ENCODE results near the gene LRP6.
"Not testable (repeated sequence)": the region's sequence is repeated elsewhere in the genome, so short reads cannot be mapped to it uniquely, and the experiment has no call there.

The LRP6 gene

DNA sequence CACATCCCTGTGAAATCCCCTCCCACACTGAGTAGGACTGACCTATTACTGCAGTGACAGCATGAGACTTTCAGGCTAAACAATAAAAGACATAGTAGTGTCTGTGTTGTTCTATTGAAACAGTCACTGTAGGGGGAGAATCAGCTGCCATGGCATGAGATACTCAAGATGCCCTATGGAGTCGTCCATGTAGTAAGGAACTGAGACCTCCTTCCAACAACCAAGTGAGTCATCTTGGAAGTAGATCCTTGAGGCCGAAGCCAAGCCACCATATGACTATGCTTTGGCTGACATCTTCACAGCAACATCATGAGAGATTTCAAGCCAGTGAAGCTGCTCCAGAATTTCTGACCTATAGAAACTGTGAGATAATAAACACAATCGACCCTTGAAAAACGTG is 12.1 kb upstream of the LRP6 start:
- Mint-ChIP-seq H3K27ac (no peak overlapping the region), H3K9me3 (peaks cover 7% of the 10 kb centered on the region), H3K4me1 (no peaks in the 10 kb centered on the region), H3K4me3 (no peak overlapping the region), H3K36me3 (peaks cover 2% of the 10 kb centered on the region), H3K27me3 (peaks cover 18% of the 10 kb centered on the region)
- ATAC-seq (ENCODE audit: low read depth) = no peak
- no peak for DNase-seq (ENCODE audit: low spot score in 2 of 2)

DNA sequence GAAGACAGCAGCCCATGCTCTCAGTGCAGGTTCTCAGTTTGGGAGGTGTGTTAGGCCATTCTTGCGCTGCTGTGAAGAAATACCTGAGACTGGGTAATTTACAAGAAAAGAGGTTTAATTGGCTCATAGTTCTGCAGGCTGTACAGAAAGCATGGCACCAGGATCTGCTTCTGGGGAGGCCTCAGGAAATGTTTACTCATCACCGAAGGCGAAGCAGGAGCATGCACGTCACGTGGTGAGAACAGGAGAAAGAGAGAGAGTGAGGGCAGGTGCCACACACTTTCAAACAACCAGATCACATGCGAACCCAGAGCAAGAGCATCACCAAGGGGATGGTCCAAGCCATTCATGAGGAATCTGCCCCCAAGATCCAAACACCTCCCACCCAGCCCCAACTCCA is 9.0 kb upstream of the LRP6 start:
- no peak for ATAC-seq (ENCODE audit: low read depth)
- Mint-ChIP-seq H3K9me3 (peaks cover 7% of the 10 kb centered on the region), H3K27me3 (peaks cover 7% of the 10 kb centered on the region), H3K36me3 (peaks cover 2% of the 10 kb centered on the region), H3K27ac (no peak overlapping the region), H3K4me1 (no peaks in the 10 kb centered on the region), H3K4me3 (no peak overlapping the region)
- DNase-seq (ENCODE audit: low spot score in 2 of 2) = no peak

DNA sequence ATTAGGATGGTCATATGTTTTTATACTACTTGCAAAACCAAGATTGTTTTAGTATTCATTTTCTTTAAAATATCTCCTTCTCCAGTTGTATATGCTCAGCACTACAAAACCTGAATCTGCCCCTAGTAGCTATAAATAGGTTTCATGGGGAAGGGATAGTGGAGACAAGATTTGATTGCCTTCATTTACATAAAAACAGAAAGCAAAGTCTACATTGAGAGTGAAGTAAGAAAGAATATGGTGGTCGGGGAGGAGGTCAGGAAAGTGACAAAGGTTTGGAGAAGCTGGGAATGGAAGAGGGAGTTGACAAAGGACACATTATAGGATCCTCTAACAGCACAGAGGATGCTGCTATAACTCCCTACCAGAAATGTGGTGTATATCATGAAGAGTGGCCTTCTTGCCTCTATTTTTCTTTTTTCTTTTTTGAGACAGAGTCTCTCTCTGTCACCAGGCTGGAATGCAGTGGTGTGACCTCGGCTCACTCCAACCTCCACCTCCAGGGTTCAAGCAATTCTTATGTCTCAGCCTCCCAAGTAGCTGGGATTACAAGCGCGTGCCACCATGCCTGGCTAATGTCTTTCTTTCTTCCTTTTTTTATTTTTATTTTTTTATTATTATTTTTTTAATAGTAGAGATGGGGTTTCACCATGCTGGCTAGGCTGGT is 6.6 kb upstream of the LRP6 start:
- Mint-ChIP-seq H3K27ac (no peak overlapping the region), H3K4me1 (no peaks in the 10 kb centered on the region), H3K9me3 (peaks cover 7% of the 10 kb centered on the region), H3K36me3 (peaks cover 2% of the 10 kb centered on the region), H3K27me3 (peaks cover 3% of the 10 kb centered on the region), H3K4me3 (no peak overlapping the region)
- ATAC-seq (ENCODE audit: low read depth) = no peak
- DNase-seq (ENCODE audit: low spot score in 2 of 2) = no peak

DNA sequence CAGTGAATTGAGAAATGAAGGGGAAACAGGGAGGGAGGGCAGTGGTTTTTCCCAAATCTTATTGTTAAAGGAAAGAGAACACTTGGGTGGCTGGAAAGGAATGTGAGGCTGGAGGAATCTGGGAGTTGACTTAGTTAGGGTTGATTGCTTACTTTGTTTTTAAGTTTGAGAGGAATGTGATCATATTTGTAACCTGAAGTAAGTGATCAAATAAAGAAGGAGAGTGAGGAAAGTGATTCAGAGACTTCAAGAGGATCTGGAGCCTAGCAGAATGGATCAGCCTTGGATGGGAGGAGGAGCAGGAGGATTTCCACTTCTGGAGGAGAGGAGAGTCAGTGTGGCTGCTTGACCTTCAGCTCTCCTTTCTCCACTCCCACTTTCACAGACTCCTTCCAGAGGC is 6.0 kb upstream of the LRP6 start:
- ATAC-seq (ENCODE audit: low read depth) (no peak), DNase-seq (ENCODE audit: low spot score in 2 of 2) (no peak)
- Mint-ChIP-seq H3K27me3 (peaks cover 6% of the 10 kb centered on the region), H3K27ac (no peak overlapping the region), H3K36me3 (peaks cover 2% of the 10 kb centered on the region), H3K4me3 (no peak overlapping the region), H3K4me1 (no peaks in the 10 kb centered on the region), H3K9me3 (peaks cover 6% of the 10 kb centered on the region)

DNA sequence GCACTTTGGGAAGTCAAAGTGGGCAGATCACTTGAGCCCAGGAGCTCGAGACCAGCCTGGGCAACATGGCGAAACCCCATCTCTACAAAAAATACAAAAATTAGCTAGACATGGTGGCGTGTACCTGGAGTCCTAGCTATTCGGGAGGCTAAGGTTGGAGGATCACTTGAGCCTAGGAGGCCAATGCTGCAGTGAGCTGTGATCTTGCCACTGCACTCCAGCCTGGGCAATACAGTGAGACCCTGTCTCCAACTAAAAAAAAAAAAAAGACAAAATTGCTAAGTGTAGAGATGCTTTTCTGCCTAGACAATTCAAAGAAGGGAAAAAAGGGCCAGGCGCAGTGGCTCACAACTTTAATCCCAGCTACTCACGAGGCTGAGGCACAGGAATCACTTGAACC is 3.4 kb upstream of the LRP6 start:
- H3K27ac Mint-ChIP-seq = no peak overlapping the region
- H3K4me3 Mint-ChIP-seq = no peak overlapping the region
- no peak for ATAC-seq (ENCODE audit: low read depth)

DNA sequence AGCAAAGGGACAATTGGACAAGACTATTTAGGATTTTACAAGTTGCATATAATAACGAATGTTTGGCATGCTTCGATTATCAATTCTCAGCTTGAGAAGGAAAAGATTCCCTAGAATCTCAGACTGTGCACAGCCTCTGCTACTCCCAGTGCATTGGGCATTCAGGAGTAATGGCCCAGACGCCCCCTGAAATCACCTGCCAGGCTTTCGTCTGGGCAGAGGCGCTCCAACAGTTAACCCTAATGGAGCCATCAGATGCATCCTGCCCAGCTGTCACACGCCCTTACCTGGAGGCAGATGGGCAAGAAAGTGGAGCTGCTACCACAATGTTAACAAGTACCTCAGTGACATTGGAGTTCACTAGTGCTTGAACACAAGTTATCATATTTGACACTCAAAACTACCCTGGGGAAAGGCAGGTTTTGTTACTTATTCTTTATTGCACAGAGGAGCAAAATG is 927 bp upstream of the LRP6 start:
- H3K36me3 Mint-ChIP-seq = no peaks in the 10 kb centered on the region
- H3K4me3 Mint-ChIP-seq = peak overlapping the region; percentile 91
- H3K4me1 Mint-ChIP-seq = peaks cover 16% of the 10 kb centered on the region
- peaks cover 18% of the 10 kb centered on the region for H3K27me3 Mint-ChIP-seq
- no peak for ATAC-seq (ENCODE audit: low read depth)
- no peak for DNase-seq (ENCODE audit: low spot score in 2 of 2)
- no peaks in the 10 kb centered on the region for H3K9me3 Mint-ChIP-seq
- no peak overlapping the region for H3K27ac Mint-ChIP-seq

More for the DNA sequence above, 3.4 kb upstream of the LRP6 start:
- Mint-ChIP-seq H3K36me3 (no peaks in the 10 kb centered on the region), H3K27me3 (peaks cover 11% of the 10 kb centered on the region), H3K9me3 (no peaks in the 10 kb centered on the region), H3K4me1 (peaks cover 15% of the 10 kb centered on the region)
- no peak for DNase-seq (ENCODE audit: low spot score in 2 of 2)

- DNase-seq (ENCODE audit: low spot score in 2 of 2) = peak in 1 of 2 donors; percentile 10
- Mint-ChIP-seq H3K27ac (no peak overlapping the region), H3K4me3 (peak overlapping the region; percentile 91), H3K9me3 (no peaks in the 10 kb centered on the region), H3K4me1 (peaks cover 16% of the 10 kb centered on the region), H3K36me3 (no peaks in the 10 kb centered on the region), H3K27me3 (peaks cover 20% of the 10 kb centered on the region)
- ATAC-seq (ENCODE audit: low read depth) = no peak
Observed at GRCh38 chr12:12266389-12266872, 413 bp downstream of the LRP6 start.

DNA sequence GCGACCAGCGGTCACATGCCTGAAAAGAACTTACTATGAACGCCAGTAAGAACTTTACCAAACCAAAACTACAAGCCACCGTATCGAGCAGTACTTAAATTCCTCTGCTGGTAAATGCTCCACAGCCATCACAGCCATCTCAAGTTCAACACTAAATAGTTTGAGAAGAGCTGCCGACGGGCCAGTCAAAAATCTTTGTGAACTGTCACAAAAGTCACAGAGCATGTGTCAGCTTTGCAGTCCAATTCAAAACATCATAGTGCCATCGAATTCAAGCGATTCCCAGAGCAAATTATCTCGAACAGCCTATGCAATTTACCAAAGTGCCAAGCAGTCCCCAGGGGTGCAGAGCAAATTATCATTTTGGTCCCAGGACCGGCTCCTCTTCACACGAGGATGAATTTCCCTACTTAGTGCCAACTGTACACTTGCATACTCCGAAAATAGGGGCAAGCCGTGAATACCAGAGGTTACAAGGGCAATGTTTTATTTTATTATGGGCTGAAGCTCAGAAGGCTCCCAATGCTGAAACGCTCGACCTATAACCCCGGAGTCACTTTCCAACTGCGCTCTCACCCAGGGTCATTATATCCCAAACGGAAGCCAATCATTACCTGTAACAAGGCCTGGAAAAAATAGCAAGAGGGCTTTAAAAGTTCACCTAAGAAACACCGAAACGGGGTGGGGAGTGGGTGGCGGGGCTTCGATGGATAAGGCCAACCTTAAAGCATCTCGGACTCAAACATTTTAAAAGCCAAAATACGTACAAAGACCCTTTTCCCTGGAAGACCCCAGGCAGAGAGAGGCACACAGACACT is 1.1 kb downstream of the LRP6 start:
- Mint-ChIP-seq H3K9me3 (no peaks in the 10 kb centered on the region), H3K27me3 (peaks cover 20% of the 10 kb centered on the region), H3K27ac (no peak overlapping the region), H3K4me1 (peaks cover 16% of the 10 kb centered on the region), H3K36me3 (no peaks in the 10 kb centered on the region), H3K4me3 (peak overlapping the region; percentile 91)
- DNase-seq (ENCODE audit: low spot score in 2 of 2) (no peak), ATAC-seq (ENCODE audit: low read depth) (no peak)

DNA sequence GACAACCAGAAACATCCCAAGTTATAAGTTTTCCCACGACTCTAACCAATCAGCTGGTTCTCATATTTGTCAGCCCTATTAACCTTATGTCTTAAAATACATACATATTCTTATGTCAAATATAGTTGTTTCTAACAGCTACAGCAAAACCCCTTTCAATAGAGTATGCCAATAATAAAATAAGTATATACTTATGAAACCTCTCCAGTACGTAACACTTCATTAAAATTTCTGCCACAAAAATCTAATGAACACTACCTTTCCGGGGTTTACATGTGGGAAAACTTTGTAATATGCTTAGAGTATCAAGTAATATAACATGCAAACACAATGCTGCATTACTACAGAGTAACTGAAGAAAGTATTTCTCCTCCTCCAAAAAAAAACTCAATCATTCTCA is 1.8 kb downstream of the LRP6 start:
- DNase-seq (ENCODE audit: low spot score in 2 of 2) (no peak), ATAC-seq (ENCODE audit: low read depth) (no peak)
- Mint-ChIP-seq H3K27ac (no peak overlapping the region), H3K27me3 (peaks cover 20% of the 10 kb centered on the region), H3K9me3 (no peaks in the 10 kb centered on the region), H3K36me3 (no peaks in the 10 kb centered on the region), H3K4me1 (peaks cover 16% of the 10 kb centered on the region), H3K4me3 (peak overlapping the region; percentile 91)

DNA sequence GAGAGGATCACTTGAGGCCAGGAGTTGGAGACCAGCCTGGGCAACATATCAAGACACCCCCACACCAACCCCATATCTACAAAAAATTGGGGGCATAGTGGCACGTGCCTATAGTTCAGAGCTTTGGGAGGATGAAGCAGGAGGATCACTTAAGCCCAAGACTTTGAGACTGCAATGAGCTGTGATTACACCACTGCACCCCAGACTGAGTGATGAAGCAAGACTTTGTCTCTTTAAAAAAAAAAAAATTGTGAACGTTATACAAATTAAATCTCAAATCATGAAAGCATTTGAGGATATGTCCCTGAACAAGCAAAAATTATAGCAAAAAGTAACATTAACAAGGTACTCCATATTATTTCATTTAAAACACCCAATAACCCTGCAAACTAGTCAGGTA is 2.9 kb downstream of the LRP6 start:
- Mint-ChIP-seq H3K27me3 (peaks cover 23% of the 10 kb centered on the region), H3K9me3 (no peaks in the 10 kb centered on the region), H3K4me3 (no peak overlapping the region), H3K4me1 (peaks cover 16% of the 10 kb centered on the region), H3K36me3 (no peaks in the 10 kb centered on the region), H3K27ac (no peak overlapping the region)
- ATAC-seq (ENCODE audit: low read depth) (no peak), DNase-seq (ENCODE audit: low spot score in 2 of 2) (no peak)

GRCh38 chr12:12256291-12256757 is 10.5 kb downstream of the LRP6 start:
- not testable (repeated sequence) for H3K27me3 Mint-ChIP-seq; DNase-seq (ENCODE audit: low spot score in 2 of 2); ATAC-seq (ENCODE audit: low read depth); H3K9me3 Mint-ChIP-seq; H3K4me3 Mint-ChIP-seq; H3K4me1 Mint-ChIP-seq; H3K27ac Mint-ChIP-seq; H3K36me3 Mint-ChIP-seq

- Mint-ChIP-seq H3K4me1 (peaks cover 5% of the 10 kb centered on the region), H3K4me3 (no peak overlapping the region), H3K27ac (no peak overlapping the region), H3K36me3 (no peaks in the 10 kb centered on the region), H3K27me3 (peaks cover 9% of the 10 kb centered on the region), H3K9me3 (peaks cover 2% of the 10 kb centered on the region)
- no peak for DNase-seq (ENCODE audit: low spot score in 2 of 2)
- no peak for ATAC-seq (ENCODE audit: low read depth)
Observed at GRCh38 chr12:12254553-12254952, 12.3 kb downstream of the LRP6 start.

DNA sequence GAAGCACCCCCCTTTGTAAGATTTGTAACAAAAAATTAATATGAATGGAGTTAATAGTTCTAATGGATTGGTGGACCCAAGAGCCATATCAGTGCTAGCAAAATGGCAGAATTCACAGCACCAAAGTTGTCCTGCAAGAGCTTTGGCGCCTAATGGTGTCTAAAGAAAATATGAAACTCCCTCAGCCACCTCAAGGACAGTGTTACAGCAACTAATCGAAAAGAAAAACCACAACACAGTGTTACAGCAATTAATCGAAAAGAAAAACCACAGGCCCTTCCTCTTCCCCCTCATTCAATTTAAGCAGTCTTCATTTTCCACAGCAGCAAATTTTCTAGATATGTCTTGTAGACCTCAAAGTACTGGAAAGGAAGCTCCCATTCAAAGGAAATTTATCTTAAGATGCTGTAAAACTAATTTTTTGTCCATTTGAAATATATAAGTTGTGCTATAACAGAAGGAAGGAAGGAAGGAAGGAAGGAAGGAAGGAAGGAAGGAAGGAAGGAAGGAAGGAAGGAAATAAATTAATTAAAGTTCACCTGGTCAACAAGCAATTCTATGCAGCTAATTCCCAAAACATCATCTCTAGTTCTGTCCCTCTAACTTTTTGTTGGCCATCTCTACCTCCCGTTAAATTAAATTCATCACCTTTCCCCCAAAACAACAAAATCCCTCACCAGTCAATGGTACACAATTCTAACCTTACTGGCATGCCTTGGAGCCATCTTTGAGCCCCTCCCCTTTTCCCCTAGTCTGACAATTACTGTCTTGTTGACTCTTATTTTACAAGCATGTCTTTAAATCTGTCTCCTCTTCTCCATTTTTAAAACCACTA is 17.4 kb downstream of the LRP6 start:
- H3K27ac Mint-ChIP-seq = no peak overlapping the region
- peaks cover 2% of the 10 kb centered on the region for H3K27me3 Mint-ChIP-seq
- no peak overlapping the region for H3K4me3 Mint-ChIP-seq
- DNase-seq (ENCODE audit: low spot score in 2 of 2) (no peak), ATAC-seq (ENCODE audit: low read depth) (no peak)
- H3K9me3 Mint-ChIP-seq = peaks cover 2% of the 10 kb centered on the region
- no peaks in the 10 kb centered on the region for H3K36me3 Mint-ChIP-seq
- H3K4me1 Mint-ChIP-seq = peaks cover 5% of the 10 kb centered on the region

GRCh38 chr12:12247584-12247983 is 19.3 kb downstream of the LRP6 start:
- Mint-ChIP-seq H3K27ac (no peak overlapping the region), H3K9me3 (peaks cover 2% of the 10 kb centered on the region), H3K27me3 (peaks cover 2% of the 10 kb centered on the region), H3K4me3 (no peak overlapping the region), H3K4me1 (peaks cover 5% of the 10 kb centered on the region), H3K36me3 (no peaks in the 10 kb centered on the region)
- DNase-seq (ENCODE audit: low spot score in 2 of 2) (no peak), ATAC-seq (ENCODE audit: low read depth) (no peak)

Measured in memory B cell (primary cell).